ENCODE data around the gene RSPH1. TPM values are rescaled to one million over a fixed set of nuclear protein-coding genes. Genes with fewer than 3 reads are reported as not detected.

Gene RSPH1
- total RNA-seq, 6 donors from 2014 or later = 0.46 to 68.4 (median 13.4) TPM

- Histone ChIP-seq H3K4me1 (peaks cover 0 to 19% (median 9%) of the 10 kb centered on the region in 4 donors), H3K27ac (no peak overlapping the region), H3K4me3 (no peak overlapping the region), H3K27me3 (no peaks in the 10 kb centered on the region), H3K9me3 (no peaks in the 10 kb centered on the region), H3K36me3 (no peaks in the 10 kb centered on the region)
- TF ChIP-seq POLR2AphosphoS5 (IDR thresholded peaks at IDR 0.05) (no peak), CTCF (IDR thresholded peaks at IDR 0.05) (no peak), EP300 (IDR thresholded peaks at IDR 0.05) (no peak), POLR2A (IDR thresholded peaks at IDR 0.05) (no peak)
- DNase-seq (no peak), ATAC-seq (ENCODE audit: low FRiP score in 2 of 2) (no peak)
- 84 to 86% methylated on average over 7 of the region's 7 CpGs for WGBS, 2 donors
Measured at GRCh38 chr21:42426424-42426823, 69.6 kb downstream of the RSPH1 start.

GRCh38 chr21:42425591-42425990 is 70.4 kb downstream of the RSPH1 start:
- 55 to 61% methylated on average over 4 of the region's 4 CpGs for WGBS, 2 donors
- Histone ChIP-seq H3K27me3 (no peaks in the 10 kb centered on the region), H3K4me1 (peaks cover 0 to 19% (median 9%) of the 10 kb centered on the region in 4 donors), H3K4me3 (no peak overlapping the region), H3K9me3 (no peaks in the 10 kb centered on the region), H3K36me3 (no peaks in the 10 kb centered on the region), H3K27ac (no peak overlapping the region)
- DNase-seq (no peak), ATAC-seq (ENCODE audit: low FRiP score in 2 of 2) (no peak)
- no peak for TF ChIP-seq POLR2AphosphoS5 (IDR thresholded peaks at IDR 0.05)
- no peak for TF ChIP-seq POLR2A (IDR thresholded peaks at IDR 0.05)
- no peak for TF ChIP-seq EP300 (IDR thresholded peaks at IDR 0.05)
- no peak for TF ChIP-seq CTCF (IDR thresholded peaks at IDR 0.05)

GRCh38 chr21:42424914-42425541 is 71.0 kb downstream of the RSPH1 start:
- H3K4me1 ChIP-seq = peaks cover 0 to 19% (median 9%) of the 10 kb centered on the region in 4 donors
- H3K27ac ChIP-seq = peak overlapping the region in 2 of 4 donors; percentile 4 to 33
- peak in 1 of 2 donors; percentile 32 for DNase-seq
- TF ChIP-seq POLR2AphosphoS5 (IDR thresholded peaks at IDR 0.05) (no peak), EP300 (IDR thresholded peaks at IDR 0.05) (no peak), CTCF (IDR thresholded peaks at IDR 0.05) (no peak), POLR2A (IDR thresholded peaks at IDR 0.05) (no peak)
- 40 to 44% methylated on average over 12 of the region's 12 CpGs for WGBS, 2 donors
- ATAC-seq (ENCODE audit: low FRiP score in 2 of 2) = peak in 1 of 2 donors; percentile 36
- no peaks in the 10 kb centered on the region for H3K36me3 ChIP-seq
- H3K9me3 ChIP-seq = no peaks in the 10 kb centered on the region
- no peak overlapping the region for H3K4me3 ChIP-seq
- H3K27me3 ChIP-seq = no peaks in the 10 kb centered on the region

- 80 to 94% methylated on average over 2 of the region's 2 CpGs for WGBS, 2 donors
- Histone ChIP-seq H3K4me3 (no peak overlapping the region), H3K4me1 (peaks cover 0 to 19% (median 9%) of the 10 kb centered on the region in 4 donors), H3K27me3 (no peaks in the 10 kb centered on the region), H3K27ac (no peak overlapping the region), H3K9me3 (no peaks in the 10 kb centered on the region), H3K36me3 (no peaks in the 10 kb centered on the region)
- TF ChIP-seq CTCF (IDR thresholded peaks at IDR 0.05) = no peak
- no peak for TF ChIP-seq POLR2AphosphoS5 (IDR thresholded peaks at IDR 0.05)
- no peak for TF ChIP-seq EP300 (IDR thresholded peaks at IDR 0.05)
- no peak for TF ChIP-seq POLR2A (IDR thresholded peaks at IDR 0.05)
- ATAC-seq (ENCODE audit: low FRiP score in 2 of 2) (no peak), DNase-seq (no peak)
Measured at GRCh38 chr21:42423685-42424084, 72.3 kb downstream of the RSPH1 start.

GRCh38 chr21:42423197-42423675 is 72.8 kb downstream of the RSPH1 start:
- Histone ChIP-seq H3K4me3 (no peak overlapping the region), H3K27ac (no peak overlapping the region), H3K36me3 (no peaks in the 10 kb centered on the region), H3K9me3 (no peaks in the 10 kb centered on the region), H3K4me1 (peaks cover 0 to 19% (median 9%) of the 10 kb centered on the region in 4 donors), H3K27me3 (no peaks in the 10 kb centered on the region)
- ATAC-seq (ENCODE audit: low FRiP score in 2 of 2) = no peak
- TF ChIP-seq POLR2A (IDR thresholded peaks at IDR 0.05) (no peak), POLR2AphosphoS5 (IDR thresholded peaks at IDR 0.05) (no peak), CTCF (IDR thresholded peaks at IDR 0.05) (no peak), EP300 (IDR thresholded peaks at IDR 0.05) (no peak)
- 67 to 69% methylated on average over 7 to 10 of the region's 10 CpGs for WGBS, 2 donors
- DNase-seq = no peak

Measured in upper lobe of left lung (tissue), 6 donors.